CD4-positive, alpha-beta T cell treated with Interleukin-21 for 1 hour (primary cell): ENCODE data around the gene FOXA3.

Experiments
- DNase-seq: peaks from one replicate; pipeline ENCODE4 v3.0.0-alpha.2; 2020

Gene FOXA3

GRCh38 chr19:45897261-45897812 is 33.2 kb downstream of the FOXA3 start:
- DNase-seq, result no peak

GRCh38 chr19:45899253-45899652 is 35.1 kb downstream of the FOXA3 start:
- DNase-seq, result no peak

GRCh38 chr19:45899919-45900589 is 35.9 kb downstream of the FOXA3 start:
- DNase-seq, result no peak

- DNase-seq, result no peak
Measured at GRCh38 chr19:45900738-45901431, 36.8 kb downstream of the FOXA3 start.

- peak; percentile 37 for DNase-seq
Measured at GRCh38 chr19:45901432-45901911, 37.3 kb downstream of the FOXA3 start.

GRCh38 chr19:45901912-45902650 is 38.0 kb downstream of the FOXA3 start, which contains the start of gene MYPOP:
TSS of gene MYPOP (minus strand) at chr19:45902613. CDS start at chr19:45901773, 840 bp downstream.
- no peak for DNase-seq

- peak; percentile 99 for DNase-seq
Measured at GRCh38 chr19:45902651-45903625, 38.8 kb downstream of the FOXA3 start.

GRCh38 chr19:45905011-45905410 is 40.9 kb downstream of the FOXA3 start:
- DNase-seq, result no peak

GRCh38 chr19:45906221-45906620 is 42.1 kb downstream of the FOXA3 start:
- DNase-seq, result no peak

GRCh38 chr19:45908956-45909355 is 44.8 kb downstream of the FOXA3 start:
- no peak for DNase-seq

- DNase-seq, result no peak
Measured at GRCh38 chr19:45911291-45911690, 47.2 kb downstream of the FOXA3 start.

- DNase-seq, result no peak
Measured at GRCh38 chr19:45913874-45914830, 50.0 kb downstream of the FOXA3 start, which contains the start of gene NANOS2. TSS of gene NANOS2 (minus strand) at chr19:45914778. CDS start at chr19:45914693, 85 bp downstream.

- no peak for DNase-seq
Measured at GRCh38 chr19:45917421-45918091, 53.4 kb downstream of the FOXA3 start.

GRCh38 chr19:45918721-45919120 is 54.6 kb downstream of the FOXA3 start:
- no peak for DNase-seq

- no peak for DNase-seq
Measured at GRCh38 chr19:45919678-45920077, 55.6 kb downstream of the FOXA3 start.

- DNase-seq, result no peak
Measured at GRCh38 chr19:45920458-45920857, 56.3 kb downstream of the FOXA3 start.

GRCh38 chr19:45922281-45922680 is 58.2 kb downstream of the FOXA3 start:
- DNase-seq, result no peak
